Measurements from ENCODE around the gene YIPF4.
"Not testable (repeated sequence)": the region's sequence is repeated elsewhere in the genome, so short reads cannot be mapped to it uniquely, and the experiment has no call there.

YIPF4 gene

GRCh38 chr2:32289165-32289999, 11.7 kb downstream of the YIPF4 start:
- DNase-seq (ENCODE audit: low read depth in 3 of 3, low spot score in 1 of 3), result no peak

DNA sequence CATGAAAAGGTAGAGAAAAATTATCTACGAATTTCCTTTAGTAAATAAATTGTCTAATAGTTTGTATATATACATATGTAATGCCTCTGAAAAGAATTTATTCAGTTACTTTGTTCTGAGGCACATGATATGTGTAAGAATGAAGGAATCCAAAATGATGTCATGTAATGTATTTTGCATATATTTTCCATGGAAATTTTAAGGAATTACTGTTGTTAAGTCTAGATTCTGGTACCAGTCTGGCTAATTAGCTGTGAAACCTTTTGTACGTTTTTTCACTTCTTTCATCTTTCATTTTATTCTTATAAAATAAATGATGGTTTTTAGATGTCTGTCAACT, 12.3 kb downstream of the YIPF4 start:
- DNase-seq (ENCODE audit: low read depth in 3 of 3, low spot score in 1 of 3), result no peak

- DNase-seq (ENCODE audit: low read depth in 3 of 3, low spot score in 1 of 3), result no peak
Measured at GRCh38 chr2:32291746-32292145, 14.0 kb downstream of the YIPF4 start.

DNA sequence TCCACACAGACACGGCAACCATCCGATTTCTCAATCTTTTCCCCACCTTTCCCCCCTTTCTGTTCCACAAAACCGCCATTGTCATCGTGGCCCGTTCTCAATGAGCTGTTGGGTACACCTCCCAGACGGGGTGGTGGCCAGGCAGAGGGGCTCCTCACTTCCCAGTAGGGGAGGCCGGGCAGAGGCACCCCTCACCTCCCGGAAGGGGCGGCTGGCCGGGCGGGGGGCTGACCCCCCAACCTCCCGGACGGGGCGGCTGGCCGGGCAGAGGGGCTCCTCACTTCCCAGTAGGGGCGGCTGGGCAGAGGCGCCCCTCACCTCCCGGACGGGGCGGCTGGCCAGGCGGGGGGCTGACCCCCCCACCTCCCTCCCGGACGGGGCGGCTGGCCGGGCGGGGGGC, 15.8 kb downstream of the YIPF4 start:
- DNase-seq (ENCODE audit: low read depth in 3 of 3, low spot score in 1 of 3), result not testable (repeated sequence)

DNA sequence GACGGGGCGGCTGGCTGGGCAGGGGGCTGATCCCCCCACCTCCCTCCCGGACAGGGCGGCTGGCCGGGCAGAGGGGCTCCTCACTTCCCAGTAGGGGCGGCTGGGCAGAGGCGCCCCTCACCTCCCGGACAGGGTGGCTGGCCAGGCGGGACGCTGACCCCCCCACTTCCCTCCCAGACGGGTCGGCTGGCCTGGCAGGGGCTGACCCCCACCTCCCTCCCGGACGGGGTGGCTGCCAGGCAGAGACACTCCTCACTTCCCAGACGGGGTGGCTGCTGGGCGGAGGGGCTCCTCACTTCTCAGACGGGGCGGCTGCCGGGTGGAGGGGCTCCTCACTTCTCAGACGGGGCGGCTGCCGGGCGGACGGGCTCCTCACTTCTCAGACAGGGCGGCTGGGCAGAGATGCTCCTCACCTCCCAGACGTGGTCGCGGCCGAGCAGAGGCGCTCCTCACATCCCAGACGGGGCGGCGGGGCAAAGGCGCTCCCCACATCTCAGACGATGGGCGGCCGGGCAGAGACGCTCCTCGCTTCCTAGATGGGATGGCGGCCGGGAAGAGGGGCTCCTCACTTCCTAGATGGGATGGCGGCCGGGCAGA, 16.4 kb downstream of the YIPF4 start:
- DNase-seq (ENCODE audit: low read depth in 3 of 3, low spot score in 1 of 3), result not testable (repeated sequence)

DNA sequence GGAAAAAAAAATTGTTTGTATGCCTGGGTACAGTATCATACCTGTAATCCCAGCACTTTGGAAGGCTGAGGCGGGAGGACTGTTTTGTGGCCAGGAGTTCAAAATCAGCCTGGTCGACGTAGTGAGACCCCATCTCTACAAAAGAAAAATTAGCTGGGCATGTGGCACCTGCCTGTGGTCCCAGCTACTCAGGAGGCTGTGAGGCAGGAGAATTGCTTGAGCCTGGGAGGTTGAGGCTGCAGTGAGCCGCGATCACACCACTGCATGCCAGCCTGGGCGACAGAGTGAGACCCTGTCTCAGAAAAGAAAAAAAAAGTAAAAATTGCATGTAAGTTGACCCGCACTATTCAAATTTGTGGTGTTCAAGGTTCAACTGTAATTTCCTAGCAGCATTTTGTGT, 32.9 kb downstream of the YIPF4 start:
- no peak for DNase-seq (ENCODE audit: low read depth in 3 of 3, low spot score in 1 of 3)

DNA sequence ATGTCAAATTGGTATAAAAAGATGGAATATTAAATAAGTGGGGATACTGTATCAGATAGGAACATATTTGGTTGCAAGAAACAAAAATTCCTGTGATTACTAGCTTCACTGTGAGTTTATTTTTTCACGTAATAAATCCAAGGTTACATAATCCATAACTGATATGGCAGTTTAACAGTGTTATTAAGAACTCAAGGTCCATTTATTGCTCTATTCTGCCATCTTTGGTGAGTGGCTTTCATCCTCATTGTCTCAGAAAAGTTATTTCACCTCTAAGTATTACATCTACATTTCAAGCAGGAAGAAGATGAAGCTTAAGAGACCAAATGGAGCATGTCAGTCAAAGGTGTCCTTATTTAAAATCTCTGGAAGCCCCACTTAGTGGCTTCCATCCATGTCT, 37.2 kb downstream of the YIPF4 start:
- DNase-seq (ENCODE audit: low read depth in 3 of 3, low spot score in 1 of 3), result no peak

DNA sequence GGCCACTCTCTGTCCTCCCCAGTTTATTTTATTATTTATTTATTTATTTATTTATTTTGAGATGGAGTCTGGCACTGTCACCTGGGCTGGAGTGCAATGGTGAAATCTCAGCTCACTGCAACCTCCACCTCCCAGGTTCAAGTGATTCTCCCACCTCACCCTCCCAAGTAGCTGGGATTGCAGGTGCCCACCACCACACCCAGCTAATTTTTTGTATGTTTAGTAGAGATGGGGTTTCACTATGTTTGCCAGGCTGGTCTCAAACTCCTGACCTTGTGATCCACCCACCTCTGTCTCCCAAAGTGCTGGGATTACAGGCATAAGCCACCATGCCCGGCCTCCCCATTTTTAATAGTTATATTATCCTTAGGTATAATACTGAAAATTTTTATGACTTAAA, 51.0 kb downstream of the YIPF4 start:
- not testable (repeated sequence) for DNase-seq (ENCODE audit: low read depth in 3 of 3, low spot score in 1 of 3)

DNA sequence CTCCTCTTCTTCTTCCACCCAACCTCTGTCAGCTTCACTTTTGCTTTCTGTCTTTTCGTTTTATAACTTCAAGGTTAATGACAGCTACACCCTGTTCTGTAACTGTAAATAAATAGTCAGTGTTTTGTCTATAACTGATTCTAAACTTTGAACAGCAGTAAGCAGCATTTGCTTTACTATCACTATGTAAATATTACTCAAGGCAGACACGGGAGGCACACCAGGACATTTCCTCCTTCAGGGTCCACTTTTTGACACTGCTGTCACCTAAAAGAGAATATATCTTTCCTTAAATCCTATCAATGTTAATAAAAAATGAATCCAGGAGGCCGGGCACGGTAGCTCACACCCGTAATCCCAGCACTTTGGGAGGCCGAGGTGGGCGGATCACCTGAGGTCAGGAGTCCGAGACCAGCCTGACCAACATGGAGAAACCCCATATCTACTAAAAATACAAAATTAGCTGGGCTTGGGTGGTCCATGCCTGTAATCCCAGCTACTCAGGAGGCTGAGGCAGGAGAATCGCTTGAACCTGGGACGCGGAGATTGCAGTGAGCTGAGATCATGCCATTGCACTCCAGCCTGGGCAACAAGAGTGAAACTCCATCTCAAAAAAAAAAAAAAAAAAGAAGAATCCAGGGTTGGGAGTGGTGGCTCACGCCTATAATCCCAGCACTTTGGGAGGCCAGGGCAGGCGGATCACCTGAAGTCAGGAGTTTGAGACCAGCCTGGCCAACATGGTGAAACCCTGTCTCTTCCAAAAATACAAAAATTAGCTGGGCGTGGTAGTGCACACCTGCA, 51.7 kb downstream of the YIPF4 start:
- DNase-seq (ENCODE audit: low read depth in 3 of 3, low spot score in 1 of 3), result not testable (repeated sequence)

GRCh38 chr2:32330136-32330535, 52.4 kb downstream of the YIPF4 start:
- no peak for DNase-seq (ENCODE audit: low read depth in 3 of 3, low spot score in 1 of 3)

- DNase-seq (ENCODE audit: low read depth in 3 of 3, low spot score in 1 of 3), result no peak
Measured at GRCh38 chr2:32342801-32343200, 65.1 kb downstream of the YIPF4 start.

DNA sequence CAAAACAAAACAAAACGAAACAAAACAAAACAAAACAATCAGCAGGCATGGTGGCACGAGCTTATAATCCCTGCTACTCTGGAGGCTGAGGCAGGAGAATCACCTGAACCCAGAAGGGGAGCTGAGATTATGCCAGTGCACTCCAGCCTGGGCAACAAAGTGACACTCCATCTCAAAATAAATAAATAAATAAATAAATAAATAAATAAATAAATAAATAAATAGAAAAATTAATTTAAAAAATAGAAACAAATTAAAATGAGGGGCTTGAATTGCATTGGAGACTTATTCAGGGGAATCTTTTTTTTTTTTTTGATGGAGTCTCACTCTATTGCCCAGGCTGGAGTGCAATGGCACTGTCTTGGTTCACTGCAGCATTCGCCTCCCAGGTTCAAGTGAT, 73.1 kb downstream of the YIPF4 start:
- not testable (repeated sequence) for DNase-seq (ENCODE audit: low read depth in 3 of 3, low spot score in 1 of 3)

DNA sequence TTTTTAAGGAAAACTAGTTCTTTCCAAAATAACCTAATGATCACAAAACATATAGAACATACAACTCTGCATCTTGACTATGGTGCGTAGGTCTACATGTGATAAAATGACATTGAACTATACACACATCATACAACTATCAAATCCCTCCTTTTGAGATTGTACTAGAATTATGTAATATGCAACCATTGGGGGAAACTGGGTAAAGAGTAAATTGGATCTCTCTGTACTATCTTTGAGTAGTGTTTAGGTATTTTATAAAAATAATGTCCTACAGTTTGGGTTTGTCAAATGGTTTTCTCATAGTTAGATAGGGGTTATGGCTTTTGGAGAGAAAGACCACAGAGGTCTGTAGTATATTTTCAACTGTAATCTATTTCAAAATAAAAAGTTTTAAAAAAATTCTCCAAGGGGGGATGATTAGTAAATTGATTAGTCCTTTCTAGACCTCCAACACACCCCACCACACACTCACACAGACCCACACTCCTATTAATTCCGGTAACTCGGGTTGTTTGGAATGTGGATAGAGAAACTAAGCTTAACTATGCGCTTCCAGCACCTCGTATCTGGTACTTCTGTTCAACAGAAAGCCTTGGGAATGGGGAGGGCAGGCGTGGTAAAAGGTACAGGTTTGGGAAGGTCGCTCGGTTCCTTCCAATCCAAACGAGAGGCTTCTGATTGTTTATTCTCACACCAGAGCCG, 78.4 kb downstream of the YIPF4 start:
- DNase-seq (ENCODE audit: low read depth in 3 of 3, low spot score in 1 of 3), result no peak

DNA sequence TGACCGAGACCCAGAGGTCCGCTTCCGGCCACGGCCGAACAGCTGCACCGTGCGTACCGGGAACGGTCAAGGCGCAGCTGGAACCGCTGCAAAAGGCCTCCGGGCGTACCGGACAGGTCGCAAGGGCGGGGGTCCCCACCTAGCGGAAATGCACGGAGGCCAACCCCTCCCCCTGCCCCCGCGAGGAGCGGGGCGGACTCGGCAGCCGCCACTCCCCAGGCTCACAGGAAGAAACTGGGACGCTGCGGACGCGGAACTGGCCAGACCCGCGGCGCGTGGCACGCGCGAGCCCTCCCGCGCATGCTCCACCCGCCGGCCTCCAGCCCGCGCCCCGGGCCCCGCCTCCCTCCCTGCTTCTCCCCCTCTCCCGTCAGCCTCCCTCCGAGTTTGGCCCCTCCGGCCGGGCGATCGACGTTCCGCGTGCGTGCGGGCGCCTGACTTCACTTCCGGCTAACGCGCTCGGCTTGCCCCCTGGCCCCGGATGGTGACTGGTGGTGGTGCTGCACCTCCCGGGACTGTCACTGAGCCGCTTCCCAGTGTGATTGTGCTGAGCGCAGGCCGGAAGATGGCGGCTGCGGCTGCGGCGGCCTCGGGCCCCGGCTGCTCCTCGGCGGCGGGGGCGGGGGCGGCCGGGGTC, 79.1 kb downstream of the YIPF4 start, which contains the start of gene BIRC6:
BIRC6 (plus strand) TSS at position 343 of the 637 bp plus-strand sequence; CDS start at position 482, 139 bp downstream.
- DNase-seq (ENCODE audit: low read depth in 3 of 3, low spot score in 1 of 3), result peak; percentile 74 to 91 (median 78)

GRCh38 chr2:32357318-32358110, 79.8 kb downstream of the YIPF4 start:
- DNase-seq (ENCODE audit: low read depth in 3 of 3, low spot score in 1 of 3), result peak in 1 of 3 donors; percentile 4

DNA sequence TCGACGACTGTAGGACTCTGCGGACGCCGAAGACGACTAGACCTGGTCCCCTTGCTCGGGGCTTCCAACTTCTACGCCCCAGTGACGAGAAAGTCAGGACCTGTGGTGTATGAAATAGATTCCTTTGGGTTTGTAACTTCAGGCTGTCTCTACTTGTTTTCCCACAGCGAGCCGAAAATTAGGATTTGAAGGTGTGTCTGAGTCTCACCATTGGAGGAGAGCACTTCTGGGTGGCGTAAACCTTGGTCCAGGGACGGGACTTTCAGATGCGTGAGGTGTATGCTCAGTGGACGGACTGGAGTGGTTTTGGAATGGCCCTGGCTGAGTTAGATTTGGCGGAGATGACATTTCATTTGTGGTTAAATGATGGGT, 80.4 kb downstream of the YIPF4 start:
- no peak for DNase-seq (ENCODE audit: low read depth in 3 of 3, low spot score in 1 of 3)

DNA sequence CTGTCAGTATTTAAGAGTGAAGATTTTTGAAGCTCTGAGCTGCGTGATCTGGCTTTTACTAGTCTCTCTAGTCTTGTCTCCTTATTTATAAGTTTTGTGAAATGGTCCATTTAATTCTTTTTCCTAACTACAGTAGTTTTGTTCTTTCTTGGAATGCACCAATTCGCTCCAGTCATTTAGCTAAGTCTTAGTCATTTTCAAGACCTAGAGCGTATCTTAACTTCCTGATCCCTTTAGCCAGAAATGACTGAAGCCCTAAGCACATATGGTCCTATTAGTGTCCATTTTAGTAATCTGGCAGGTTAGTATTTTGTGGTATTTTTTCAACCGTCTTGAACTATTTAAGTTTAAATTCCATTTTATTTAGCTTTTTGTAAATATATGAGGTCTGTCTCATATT, 82.7 kb downstream of the YIPF4 start:
- DNase-seq (ENCODE audit: low read depth in 3 of 3, low spot score in 1 of 3), result no peak

DNA sequence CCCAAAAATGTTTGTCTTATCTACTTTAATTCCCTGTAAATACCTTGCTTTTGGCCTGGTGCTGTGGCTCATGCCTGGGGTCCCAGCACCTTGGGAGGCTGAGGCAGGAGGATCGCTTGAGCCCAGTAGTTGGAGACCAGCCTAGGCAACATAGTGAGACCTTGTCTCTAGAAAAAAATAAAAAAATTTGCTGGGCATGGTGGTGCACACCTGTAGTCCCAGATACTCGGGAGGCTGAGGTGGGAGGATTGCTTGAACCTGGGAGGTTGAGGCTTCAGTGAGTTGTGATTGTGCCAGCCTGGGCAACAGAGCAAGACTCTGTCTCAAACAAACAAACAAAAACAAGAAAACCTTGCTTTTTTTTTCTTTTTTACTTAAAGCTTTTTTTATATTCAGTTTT, 85.3 kb downstream of the YIPF4 start:
- DNase-seq (ENCODE audit: low read depth in 3 of 3, low spot score in 1 of 3), result not testable (repeated sequence)

GRCh38 chr2:32363597-32363996, 85.9 kb downstream of the YIPF4 start:
- DNase-seq (ENCODE audit: low read depth in 3 of 3, low spot score in 1 of 3), result no peak

GRCh38 chr2:32364290-32364689, 86.6 kb downstream of the YIPF4 start:
- not testable (repeated sequence) for DNase-seq (ENCODE audit: low read depth in 3 of 3, low spot score in 1 of 3)

Measured in stimulated activated CD4-positive, alpha-beta T cell treated with anti-CD3 and anti-CD28 coated beads, TNF-alpha, amount 100 ng/mL, for 1 hour (primary cell).